WI38 (cell line): ENCODE data around the gene SLC24A3.

Experiments
- H3K4me3 ChIP-seq: 2 replicates; pipeline ENCODE4 v1.5.1; 2011; ENCODE audit warnings: low read depth, mild to moderate bottlenecking, control low read depth, low read length
- TF ChIP-seq, protein P1 (sequence below): IDR thresholded peaks from 2 replicates; pipeline ENCODE4 v1.5.1; 2012; ENCODE audit warnings: low read depth, mild to moderate bottlenecking, control low read depth, low read length

SLC24A3 gene

GRCh38 chr20:19510611-19511010, 298.2 kb downstream of the SLC24A3 start:
- no peak overlapping the region for H3K4me3 ChIP-seq
- TF ChIP-seq, protein P1, sequence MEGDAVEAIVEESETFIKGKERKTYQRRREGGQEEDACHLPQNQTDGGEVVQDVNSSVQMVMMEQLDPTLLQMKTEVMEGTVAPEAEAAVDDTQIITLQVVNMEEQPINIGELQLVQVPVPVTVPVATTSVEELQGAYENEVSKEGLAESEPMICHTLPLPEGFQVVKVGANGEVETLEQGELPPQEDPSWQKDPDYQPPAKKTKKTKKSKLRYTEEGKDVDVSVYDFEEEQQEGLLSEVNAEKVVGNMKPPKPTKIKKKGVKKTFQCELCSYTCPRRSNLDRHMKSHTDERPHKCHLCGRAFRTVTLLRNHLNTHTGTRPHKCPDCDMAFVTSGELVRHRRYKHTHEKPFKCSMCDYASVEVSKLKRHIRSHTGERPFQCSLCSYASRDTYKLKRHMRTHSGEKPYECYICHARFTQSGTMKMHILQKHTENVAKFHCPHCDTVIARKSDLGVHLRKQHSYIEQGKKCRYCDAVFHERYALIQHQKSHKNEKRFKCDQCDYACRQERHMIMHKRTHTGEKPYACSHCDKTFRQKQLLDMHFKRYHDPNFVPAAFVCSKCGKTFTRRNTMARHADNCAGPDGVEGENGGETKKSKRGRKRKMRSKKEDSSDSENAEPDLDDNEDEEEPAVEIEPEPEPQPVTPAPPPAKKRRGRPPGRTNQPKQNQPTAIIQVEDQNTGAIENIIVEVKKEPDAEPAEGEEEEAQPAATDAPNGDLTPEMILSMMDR: no peak

DNA sequence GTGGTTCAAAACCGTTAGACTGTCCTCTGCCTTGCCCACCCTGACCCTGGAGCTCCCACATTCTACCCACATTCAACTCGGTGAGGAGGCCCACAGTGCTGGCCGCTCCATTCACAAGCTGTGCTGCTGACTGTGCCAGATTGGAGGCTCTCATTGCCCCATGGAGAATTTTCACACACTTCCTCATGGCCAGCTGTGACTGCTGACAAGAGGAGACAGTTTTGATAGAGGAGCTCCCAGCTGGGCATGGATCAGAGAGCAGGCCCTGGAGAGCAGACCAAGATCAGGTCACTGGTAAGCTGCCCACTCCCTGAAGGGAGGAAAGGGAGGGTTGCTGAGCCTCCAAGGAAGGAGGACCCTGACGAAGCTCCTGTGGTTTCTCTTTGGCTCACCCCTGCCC, 299.5 kb downstream of the SLC24A3 start:
- no peak overlapping the region for H3K4me3 ChIP-seq

DNA sequence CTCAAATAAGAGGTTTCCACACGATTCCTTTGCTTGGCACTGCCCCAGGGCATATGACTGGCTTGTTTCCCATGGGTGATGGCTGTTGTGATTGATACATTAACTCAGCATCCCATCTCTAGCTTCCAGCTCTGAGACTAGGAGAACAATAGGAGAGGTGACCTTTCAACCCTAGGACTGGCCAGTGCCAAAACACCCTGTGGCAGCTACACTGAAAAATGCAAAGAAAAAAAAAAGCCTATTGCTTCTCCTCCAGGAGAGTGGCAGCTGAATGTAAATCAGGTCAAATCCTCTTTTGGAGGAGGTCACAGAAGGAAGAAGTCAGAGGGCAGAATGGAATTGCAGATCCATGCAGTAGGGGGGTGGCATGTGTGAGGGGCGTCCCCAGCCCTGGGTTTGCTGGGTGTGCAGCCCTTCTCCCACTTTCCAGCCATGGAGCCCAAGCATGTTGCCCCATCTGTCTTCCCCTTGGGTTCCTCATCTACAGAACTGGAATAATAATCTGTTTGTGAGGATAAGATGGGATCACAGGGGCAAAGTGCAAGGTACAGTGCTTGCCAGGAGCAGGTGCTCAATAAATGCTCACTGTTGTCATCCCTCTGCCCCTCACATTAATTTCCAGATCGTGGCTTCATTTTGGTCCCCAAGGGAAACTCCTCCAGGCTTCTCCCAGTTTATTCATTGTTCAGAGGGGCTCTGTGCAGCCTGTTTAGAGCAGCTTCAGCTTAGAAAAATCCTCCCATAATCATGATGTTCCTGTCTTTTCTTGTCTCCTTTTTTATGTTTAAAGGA, 300.6 kb downstream of the SLC24A3 start:
- no peak overlapping the region for H3K4me3 ChIP-seq
- TF ChIP-seq, protein P1: no peak

More for the DNA sequence above, 299.5 kb downstream of the SLC24A3 start:
- TF ChIP-seq, protein P1: no peak

DNA sequence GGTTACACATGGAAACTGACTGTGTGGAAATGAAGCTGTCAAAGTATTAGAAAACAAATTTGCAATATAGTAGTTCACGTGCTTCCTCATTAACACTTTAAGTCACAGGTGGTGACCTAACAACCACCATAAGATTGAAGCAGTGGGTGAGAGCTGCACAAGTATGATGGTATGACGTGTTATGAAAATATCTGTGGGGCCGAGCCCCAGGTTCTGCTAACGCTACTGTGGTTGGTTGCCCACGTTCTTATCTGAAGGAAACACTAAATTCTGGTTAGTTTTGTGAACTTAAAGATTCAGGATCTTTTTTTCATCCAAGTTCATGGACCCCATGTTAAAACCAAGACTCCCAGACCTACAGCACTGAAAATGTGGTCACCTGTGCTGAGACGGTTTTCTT, 302.6 kb downstream of the SLC24A3 start:
- TF ChIP-seq, protein P1: no peak
- no peak overlapping the region for H3K4me3 ChIP-seq

DNA sequence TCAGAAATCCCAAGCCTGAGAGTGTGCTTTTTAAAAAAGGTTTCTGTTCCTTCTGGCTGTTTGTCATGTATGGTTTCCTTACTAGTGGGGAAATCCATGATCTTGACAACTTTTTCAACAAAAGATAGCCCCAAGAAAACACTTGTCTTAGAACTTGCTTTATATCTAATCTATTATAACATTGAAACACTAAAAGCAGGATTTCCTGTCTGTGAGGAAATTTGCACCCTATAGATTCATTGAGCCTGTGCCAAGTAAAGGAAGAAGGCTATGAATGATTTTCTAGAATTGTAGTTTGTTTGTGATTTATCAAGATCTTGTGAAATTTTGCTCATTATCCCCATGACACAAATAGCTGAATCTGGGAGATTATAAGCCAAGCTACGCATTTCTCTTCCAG, 307.0 kb downstream of the SLC24A3 start:
- no peak overlapping the region for H3K4me3 ChIP-seq
- TF ChIP-seq, protein P1: no peak

- TF ChIP-seq, protein P1: no peak
- H3K4me3 ChIP-seq: no peak overlapping the region
Observed at GRCh38 chr20:19520261-19520660, 307.8 kb downstream of the SLC24A3 start.

DNA sequence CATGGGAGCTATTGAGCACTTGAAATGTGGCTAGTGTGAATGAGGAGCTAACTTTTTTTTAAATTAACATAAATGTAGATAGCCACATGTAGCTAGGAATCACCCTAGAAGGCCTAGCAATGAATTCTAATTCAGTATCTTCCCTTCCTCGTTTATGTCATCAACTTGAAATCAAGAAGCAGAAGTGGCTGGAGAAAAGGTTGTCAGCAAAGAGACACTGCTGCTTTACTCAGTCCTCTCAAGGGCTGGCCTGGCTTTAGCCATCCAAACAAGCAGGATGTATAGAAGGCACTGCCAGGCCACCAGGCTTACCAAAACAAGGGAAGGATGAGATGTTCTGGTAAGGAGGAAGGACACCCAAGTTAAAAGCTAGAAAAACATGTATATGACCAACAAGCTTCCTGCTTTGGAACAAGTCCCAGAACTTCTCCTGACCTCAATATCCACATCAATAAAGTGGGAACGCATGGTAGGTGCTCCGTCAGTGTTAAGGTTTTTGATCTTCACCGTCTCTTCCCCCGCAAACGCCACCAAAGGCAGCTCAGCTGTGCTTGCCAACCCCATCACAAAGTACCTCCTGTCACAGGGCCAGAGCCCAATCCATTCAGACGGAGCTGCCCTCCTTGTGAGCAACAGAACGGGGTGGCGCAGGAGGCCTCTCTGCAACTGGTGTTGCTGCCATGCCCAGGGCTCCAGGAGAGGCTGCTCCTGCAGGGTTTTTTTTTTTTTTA, 309.8 kb downstream of the SLC24A3 start:
- TF ChIP-seq, protein P1: no peak
- no peak overlapping the region for H3K4me3 ChIP-seq
